Colonic mucosa (tissue), 4 donors: ENCODE data around the gene SRP19. TPM values are rescaled to one million over a fixed set of nuclear protein-coding genes. Genes with fewer than 3 reads are reported as not detected.

ENCODE experiments used
- DNase-seq: peaks from one replicate; pipeline ENCODE4 v3.0.0-alpha.2; 2020
- H3K27ac ChIP-seq: fragments of 200-600 bp; one replicate; pipeline ENCODE4 v1.8.0; 2021
- H3K27me3 ChIP-seq: fragments of 200-600 bp; one replicate; pipeline ENCODE4 v1.8.0; 2021
- H3K36me3 ChIP-seq: fragments of 200-600 bp; one replicate; pipeline ENCODE4 v1.8.0; 2021
- H3K4me1 ChIP-seq: fragments of 200-600 bp; one replicate; pipeline ENCODE4 v1.8.0; 2021; ENCODE audit warnings: mild to moderate bottlenecking
- H3K4me3 ChIP-seq: fragments of 200-600 bp; one replicate; pipeline ENCODE4 v1.8.0; 2021
- H3K9ac ChIP-seq, 2 donors: one replicate each; pipeline ENCODE4 v1.7.0; 2013; ENCODE audit warnings: control low read depth in 2 of 2, low read depth in 2 of 2, low read length in 2 of 2
- H3K9me3 ChIP-seq: fragments of 200-600 bp; one replicate; pipeline ENCODE4 v1.8.0; 2021
- intact Hi-C: fragments of 100-400 bp; cut with DNase I; formaldehyde crosslinking; loops from one replicate; pipeline ENCODE4 v1.14.1; 2022
- total RNA-seq, 2 donors: library from RNA; stranded (reverse); fragmentation: NEBNext Ultra II Directional in 1 of 2; extraction: Animal tissue kit (Norgen Biotek cat#: 25700) in 1 of 2; gene quantifications; one replicate each; pipeline ENCODE4 v1.2.1, GENCODE V29; 2021
- TF ChIP-seq, protein P1 (sequence below): fragments of 200-600 bp; IDR thresholded peaks from one replicate; pipeline ENCODE4 v1.8.0; 2022; ENCODE audit warnings: antibody characterized with exemption, mild to moderate bottlenecking
- donor health status: healthy.
- donor health status: DM: no; HTN: no; CAD: no.
- donor health status: DM: no; HTN: no; CAD: no.

SRP19 gene
- total RNA-seq, 2 donors from 2014 or later = 27.0 to 33.2 TPM

DNA sequence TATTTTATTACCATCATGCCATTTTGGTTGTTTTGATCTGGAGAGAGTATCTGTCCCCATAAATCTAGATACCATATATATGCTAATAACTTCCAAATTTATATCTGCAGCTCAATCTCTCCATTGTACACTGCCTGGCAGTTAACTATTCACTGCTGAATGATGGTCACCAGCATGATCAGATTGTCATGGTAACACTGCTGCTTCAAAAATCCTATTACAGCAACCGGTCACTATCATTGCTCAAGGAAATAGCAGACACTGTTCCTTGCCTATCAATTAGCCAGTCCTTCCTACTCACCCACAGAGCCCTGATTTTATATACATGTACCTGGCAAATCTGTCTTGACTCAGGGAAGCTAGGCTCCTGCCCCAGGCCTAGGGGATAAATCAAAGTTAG, 49.4 kb downstream of the SRP19 start:
- H3K27ac ChIP-seq = no peak overlapping the region
- H3K4me1 ChIP-seq = no peaks in the 10 kb centered on the region
- intact Hi-C loops = no loop called here
- H3K9ac ChIP-seq = no peak overlapping the region
- no peak overlapping the region for H3K4me3 ChIP-seq
- TF ChIP-seq, protein P1, sequence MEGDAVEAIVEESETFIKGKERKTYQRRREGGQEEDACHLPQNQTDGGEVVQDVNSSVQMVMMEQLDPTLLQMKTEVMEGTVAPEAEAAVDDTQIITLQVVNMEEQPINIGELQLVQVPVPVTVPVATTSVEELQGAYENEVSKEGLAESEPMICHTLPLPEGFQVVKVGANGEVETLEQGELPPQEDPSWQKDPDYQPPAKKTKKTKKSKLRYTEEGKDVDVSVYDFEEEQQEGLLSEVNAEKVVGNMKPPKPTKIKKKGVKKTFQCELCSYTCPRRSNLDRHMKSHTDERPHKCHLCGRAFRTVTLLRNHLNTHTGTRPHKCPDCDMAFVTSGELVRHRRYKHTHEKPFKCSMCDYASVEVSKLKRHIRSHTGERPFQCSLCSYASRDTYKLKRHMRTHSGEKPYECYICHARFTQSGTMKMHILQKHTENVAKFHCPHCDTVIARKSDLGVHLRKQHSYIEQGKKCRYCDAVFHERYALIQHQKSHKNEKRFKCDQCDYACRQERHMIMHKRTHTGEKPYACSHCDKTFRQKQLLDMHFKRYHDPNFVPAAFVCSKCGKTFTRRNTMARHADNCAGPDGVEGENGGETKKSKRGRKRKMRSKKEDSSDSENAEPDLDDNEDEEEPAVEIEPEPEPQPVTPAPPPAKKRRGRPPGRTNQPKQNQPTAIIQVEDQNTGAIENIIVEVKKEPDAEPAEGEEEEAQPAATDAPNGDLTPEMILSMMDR = no peak
- no peaks in the 10 kb centered on the region for H3K36me3 ChIP-seq
- DNase-seq = no peak
- H3K9me3 ChIP-seq = no peaks in the 10 kb centered on the region
- H3K27me3 ChIP-seq = no peaks in the 10 kb centered on the region

DNA sequence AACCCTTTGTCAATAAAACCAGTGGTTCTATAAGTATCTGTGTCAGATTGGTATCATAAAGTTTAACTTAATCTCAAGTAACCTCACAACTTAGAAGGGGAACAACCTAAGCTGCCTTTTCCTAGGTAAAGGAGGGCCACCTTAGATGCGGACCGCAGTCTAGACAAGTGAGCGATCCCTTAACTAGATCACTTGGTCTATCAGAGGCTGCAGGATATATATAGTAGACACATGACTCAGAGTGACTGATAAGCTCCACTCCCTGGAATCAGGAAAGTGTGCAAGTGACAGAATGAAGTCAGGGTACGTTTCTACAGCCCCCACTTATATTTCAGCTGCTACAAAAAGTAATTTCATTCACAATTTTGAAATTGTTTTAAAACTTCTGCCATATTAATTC, 53.5 kb downstream of the SRP19 start:
- no peak overlapping the region for H3K4me3 ChIP-seq
- no peak overlapping the region for H3K9ac ChIP-seq
- H3K36me3 ChIP-seq = peaks cover 4% of the 10 kb centered on the region
- no peak overlapping the region for H3K27ac ChIP-seq
- H3K4me1 ChIP-seq = no peaks in the 10 kb centered on the region
- no peak for DNase-seq
- TF ChIP-seq, protein P1 = no peak
- no peaks in the 10 kb centered on the region for H3K9me3 ChIP-seq
- intact Hi-C loops = no loop called here
- H3K27me3 ChIP-seq = no peaks in the 10 kb centered on the region

GRCh38 chr5:112915831-112916230, 54.7 kb downstream of the SRP19 start:
- TF ChIP-seq, protein P1 = no peak
- intact Hi-C loops = no loop called here
- no peak overlapping the region for H3K4me3 ChIP-seq
- no peaks in the 10 kb centered on the region for H3K9me3 ChIP-seq
- H3K9ac ChIP-seq = no peak overlapping the region
- peaks cover 4% of the 10 kb centered on the region for H3K36me3 ChIP-seq
- peaks cover 5% of the 10 kb centered on the region for H3K4me1 ChIP-seq
- DNase-seq = no peak
- H3K27ac ChIP-seq = no peak overlapping the region
- H3K27me3 ChIP-seq = no peaks in the 10 kb centered on the region

DNA sequence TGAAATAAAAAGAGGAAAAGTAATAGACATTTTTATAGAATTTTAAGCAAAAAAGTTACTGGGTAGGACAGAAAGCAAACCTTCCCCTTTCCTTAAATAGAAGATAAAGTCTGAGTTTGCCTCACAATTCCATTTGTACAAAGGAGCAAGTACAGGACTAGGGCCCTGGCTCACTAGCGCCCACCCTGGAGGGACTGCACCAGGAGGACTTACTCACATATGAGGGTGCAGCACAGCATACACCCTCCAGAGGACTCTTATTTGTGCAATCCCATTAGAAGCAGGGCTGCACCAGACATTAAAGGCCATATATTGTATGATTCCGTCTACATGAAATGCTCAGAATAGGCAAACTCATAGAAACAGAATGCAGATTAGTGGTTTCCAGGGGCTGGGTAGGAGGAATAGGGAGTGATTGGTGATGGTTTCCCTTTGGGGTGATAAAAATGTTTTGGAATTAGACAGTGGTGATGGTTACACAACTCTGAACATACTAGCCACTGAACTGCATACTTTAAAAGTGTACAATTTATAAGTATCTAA, 56.4 kb downstream of the SRP19 start:
- H3K4me1 ChIP-seq = peaks cover 5% of the 10 kb centered on the region
- peaks cover 4% of the 10 kb centered on the region for H3K36me3 ChIP-seq
- no peak for DNase-seq

GRCh38 chr5:112918136-112918535, 57.0 kb downstream of the SRP19 start:
- intact Hi-C loops = no loop called here
- Histone ChIP-seq H3K27ac (no peak overlapping the region), H3K4me1 (peaks cover 5% of the 10 kb centered on the region), H3K9me3 (no peaks in the 10 kb centered on the region), H3K9ac (no peak overlapping the region), H3K36me3 (peaks cover 4% of the 10 kb centered on the region), H3K4me3 (no peak overlapping the region), H3K27me3 (no peaks in the 10 kb centered on the region)
- DNase-seq = no peak
- TF ChIP-seq, protein P1 = no peak

More for the DNA sequence above, 56.4 kb downstream of the SRP19 start:
- Histone ChIP-seq H3K27me3 (no peaks in the 10 kb centered on the region), H3K9ac (no peak overlapping the region), H3K9me3 (no peaks in the 10 kb centered on the region), H3K4me3 (no peak overlapping the region), H3K27ac (no peak overlapping the region)
- TF ChIP-seq, protein P1 = no peak
- intact Hi-C loops = no loop called here
